Tibial nerve (tissue), 4 donors: ENCODE results near the gene TAOK3. TPM values are rescaled to one million over a fixed set of nuclear protein-coding genes. Genes with fewer than 3 reads are reported as not detected.

Experiments
- DNase-seq, 2 donors: peaks; one replicate each; pipeline ENCODE4 v3.0.0-alpha.2; 2019; ENCODE audit warnings: low spot score in 2 of 2
- H3K27ac ChIP-seq, 4 donors: fragments of 200-600 bp; sonication (generic) in 3 of 4; one replicate each; pipeline ENCODE4 v1.5.1; 2017 to 2019; ENCODE audit warnings: mild to moderate bottlenecking in 1 of 4
- H3K27me3 ChIP-seq, 2 donors: fragments of 200-600 bp; sonication (generic) in 1 of 2; one replicate each; pipeline versions ENCODE4 v1.5.1 to v1.6.0; 2017 to 2019
- H3K36me3 ChIP-seq, 3 donors: fragments of 200-600 bp; sonication (generic); one replicate each; pipeline ENCODE4 v1.5.1; 2018 to 2019
- H3K4me1 ChIP-seq, 4 donors: fragments of 200-600 bp; sonication (generic) in 3 of 4; one replicate each; pipeline ENCODE4 v1.5.1; 2017 to 2019
- H3K4me3 ChIP-seq, 4 donors: fragments of 200-600 bp; sonication (generic) in 3 of 4; one replicate each; pipeline ENCODE4 v1.5.1; 2017 to 2019; ENCODE audit warnings: mild to moderate bottlenecking in 1 of 4, moderate library complexity in 1 of 4
- H3K9me3 ChIP-seq, 4 donors: fragments of 200-600 bp; sonication (generic) in 3 of 4; one replicate each; pipeline ENCODE4 v1.5.1; 2017 to 2019
- CTCF ChIP-seq, 5 experiments: fragments of 200-600 bp in 3 of 5; fragments of 450-650 bp in 2 of 5; sonication (generic) in 3 of 5; IDR thresholded peaks; one replicate each; pipeline ENCODE4 v1.5.1; 2016 to 2019; ENCODE audit warnings: antibody characterized with exemption in 5 of 5, mild to moderate bottlenecking in 3 of 5, moderate library complexity in 2 of 5
- EP300 ChIP-seq, 2 donors: sonication (generic); formaldehyde crosslinking; IDR thresholded peaks; one replicate each; pipeline ENCODE4 v1.6.1; 2017; ENCODE audit warnings: antibody characterized with exemption in 2 of 2, mild to moderate bottlenecking in 1 of 2
- POLR2A ChIP-seq, 2 donors: fragments of 450-650 bp; IDR thresholded peaks; one replicate each; pipeline ENCODE4 v1.6.1; 2017; ENCODE audit warnings: antibody characterized with exemption in 2 of 2, mild to moderate bottlenecking in 2 of 2, moderate library complexity in 2 of 2
- WGBS, 2 donors: methylation state at CpG; one replicate each; pipeline ENCODE4 v1.1.5; 2018; 5-methylcytosine and 5-hydroxymethylcytosine counted together
- total RNA-seq, 4 donors: library from RNA; depleted of rRNA; stranded (reverse); fragments of >200 nt; gene quantifications; one replicate each; pipeline ENCODE4 v1.1.0, GENCODE V29; 2016

TAOK3 gene
- total RNA-seq, 4 donors from 2014 or later: 43.7 to 99.0 (median 59.6) TPM

GRCh38 chr12:118102070-118102469 lies 270.6 kb downstream of the TAOK3 start:
- no peaks in the 10 kb centered on the region for H3K36me3 ChIP-seq
- no peaks in the 10 kb centered on the region for H3K27me3 ChIP-seq
- H3K4me1 ChIP-seq: peaks cover 0 to 16% (median 4%) of the 10 kb centered on the region in 4 donors
- no peak for DNase-seq
- TF ChIP-seq CTCF (IDR thresholded peaks at IDR 0.05): no peak
- no peak for TF ChIP-seq EP300 (IDR thresholded peaks at IDR 0.05)
- TF ChIP-seq POLR2A (IDR thresholded peaks at IDR 0.05): no peak
- H3K27ac ChIP-seq: no peak overlapping the region
- 85 to 100% methylated on average over 1 to 6 of the region's 6 CpGs for WGBS, 2 donors
- no peaks in the 10 kb centered on the region for H3K9me3 ChIP-seq
- no peak overlapping the region for H3K4me3 ChIP-seq

- H3K9me3 ChIP-seq: no peaks in the 10 kb centered on the region
- DNase-seq: no peak
- no peak overlapping the region for H3K27ac ChIP-seq
- WGBS, 2 donors: 97% methylated on average over 3 of the region's 3 CpGs
- no peaks in the 10 kb centered on the region for H3K36me3 ChIP-seq
- TF ChIP-seq CTCF (IDR thresholded peaks at IDR 0.05) (no peak), POLR2A (IDR thresholded peaks at IDR 0.05) (no peak), EP300 (IDR thresholded peaks at IDR 0.05) (no peak)
- H3K27me3 ChIP-seq: no peaks in the 10 kb centered on the region
- H3K4me1 ChIP-seq: peaks cover 0 to 16% (median 4%) of the 10 kb centered on the region in 4 donors
- no peak overlapping the region for H3K4me3 ChIP-seq
Observed at GRCh38 chr12:118101051-118101450, 271.7 kb downstream of the TAOK3 start.

Other genes with a start within 250 kb of the TAOK3 start
- 100 to 1,000 TPM; 380 to 704 (median 496) TPM for gene PEBP1, start 236.8 kb downstream of the TAOK3 start, total RNA-seq
- gene SUDS3, start 3.6 kb upstream of the TAOK3 start, total RNA-seq: 10 to 100 TPM; 33.9 to 92.0 (median 58.3) TPM